Loucy (cell line): Measurements from ENCODE around the gene ATF7IP.

Experiments
- H2AFZ ChIP-seq: fragments of 200-600 bp; sonication (generic); 2 replicates; pipeline ENCODE4 v1.6.0; 2016; ENCODE audit warnings: antibody characterized with exemption, mild to moderate bottlenecking, low read length, moderate library complexity
- H3F3A ChIP-seq: fragments of 200-600 bp; 2 replicates; pipeline ENCODE4 v1.6.0; 2016; ENCODE audit warnings: antibody characterized with exemption, low read depth, mild to moderate bottlenecking
- H3K27me3 ChIP-seq: fragments of 200-600 bp; sonication (generic); 2 replicates; pipeline ENCODE4 v1.6.1; 2014; ENCODE audit warnings: low read length, mild to moderate bottlenecking; ENCODE audit not compliant: insufficient read depth, poor library complexity, severe bottlenecking
- H3K36me3 ChIP-seq: fragments of 200-600 bp; sonication (generic); 2 replicates; pipeline ENCODE4 v1.6.1; 2016; ENCODE audit warnings: low read length; ENCODE audit not compliant: insufficient read depth
- H3K4me1 ChIP-seq: fragments of 200-600 bp; sonication (generic); 2 replicates; pipeline ENCODE4 v1.5.1; 2014; ENCODE audit warnings: low read length, mild to moderate bottlenecking; ENCODE audit not compliant: insufficient read depth, poor library complexity, severe bottlenecking
- H3K4me2 ChIP-seq: fragments of 200-600 bp; sonication (generic); 2 replicates; pipeline ENCODE4 v1.6.0; 2014; ENCODE audit warnings: antibody characterized with exemption, low read length, low read depth, mild to moderate bottlenecking; ENCODE audit not compliant: poor library complexity, severe bottlenecking
- H3K4me3 ChIP-seq: fragments of 200-600 bp; sonication (generic); 2 replicates; pipeline ENCODE4 v1.5.1; 2014; ENCODE audit warnings: low read length, mild to moderate bottlenecking, mixed read lengths; ENCODE audit not compliant: poor library complexity, severe bottlenecking
- H3K79me2 ChIP-seq: fragments of 200-600 bp; sonication (generic); 2 replicates; pipeline ENCODE4 v1.6.1; 2014; ENCODE audit warnings: low read length; ENCODE audit not compliant: insufficient read depth
- H3K9ac ChIP-seq: fragments of 200-600 bp; sonication (generic); 2 replicates; pipeline ENCODE4 v1.6.0; 2014; ENCODE audit warnings: mild to moderate bottlenecking, low read depth, low read length, moderate library complexity; ENCODE audit not compliant: poor library complexity, severe bottlenecking
- H3K9me2 ChIP-seq: fragments of 200-600 bp; sonication (generic); replicated peaks from 2 replicates; pipeline ENCODE4 v1.6.1; 2016; ENCODE audit warnings: low read depth, low read length, mixed read lengths
- H3K9me3 ChIP-seq: fragments of 200-600 bp; sonication (generic); 2 replicates; pipeline ENCODE4 v1.6.1; 2014; ENCODE audit warnings: mild to moderate bottlenecking, antibody characterized with exemption, low read length, low read depth; ENCODE audit not compliant: insufficient read depth
- H4K20me1 ChIP-seq: fragments of 200-600 bp; sonication (generic); 2 replicates; pipeline ENCODE4 v1.6.0; 2014; ENCODE audit warnings: antibody characterized with exemption, low read length, mild to moderate bottlenecking; ENCODE audit not compliant: insufficient read depth, poor library complexity, severe bottlenecking
- EZH2phosphoT487 ChIP-seq: fragments of 200-600 bp; IDR thresholded peaks from 2 replicates; pipeline ENCODE4 v1.6.1; 2018; ENCODE audit warnings: antibody characterized with exemption, mild to moderate bottlenecking, moderate library complexity, borderline replicate concordance
- TF ChIP-seq, protein P1 (sequence below): fragments of 200-600 bp; sonication (generic); conservative IDR thresholded peaks from 2 replicates; pipeline ENCODE4 v1.5.1; 2014; ENCODE audit warnings: mild to moderate bottlenecking, antibody characterized with exemption, low read length

The ATF7IP gene

DNA sequence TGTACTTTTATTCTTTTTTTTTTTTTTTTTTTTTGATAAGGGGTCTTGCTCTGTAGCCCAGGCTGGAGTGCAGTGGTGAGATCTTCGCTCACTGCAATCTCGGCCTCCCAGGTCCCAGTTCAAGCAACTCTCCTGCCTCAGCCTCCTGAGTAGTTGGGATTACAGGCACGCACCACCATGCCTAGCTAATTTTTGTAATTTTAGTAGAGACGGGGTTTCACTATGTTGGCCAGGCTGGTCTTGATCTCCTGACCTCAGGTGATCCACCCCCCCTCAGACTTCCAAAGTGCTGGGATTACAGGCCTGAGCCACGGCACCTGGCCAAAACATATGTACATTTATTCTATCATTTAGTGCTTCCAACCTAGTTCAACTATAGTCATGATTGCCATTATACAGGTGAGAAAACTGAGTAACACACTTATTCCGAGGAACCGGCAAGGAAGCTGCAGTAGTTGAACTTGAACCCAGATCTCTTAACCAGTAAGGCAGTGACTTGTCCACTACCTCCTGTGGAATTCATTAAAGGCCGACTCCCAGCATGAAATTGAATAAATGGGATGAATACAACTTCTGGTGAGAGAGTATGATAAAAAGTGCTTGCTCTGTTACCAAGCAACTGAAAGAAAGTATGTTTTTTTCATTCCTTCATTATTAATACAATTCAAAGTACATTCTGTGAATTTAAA, 755 bp upstream of the ATF7IP start:
- H3K27me3 ChIP-seq = no peaks in the 10 kb centered on the region
- peak overlapping the region; percentile 78 for H3K4me2 ChIP-seq
- no peak for TF ChIP-seq EZH2phosphoT487
- TF ChIP-seq, protein P1, sequence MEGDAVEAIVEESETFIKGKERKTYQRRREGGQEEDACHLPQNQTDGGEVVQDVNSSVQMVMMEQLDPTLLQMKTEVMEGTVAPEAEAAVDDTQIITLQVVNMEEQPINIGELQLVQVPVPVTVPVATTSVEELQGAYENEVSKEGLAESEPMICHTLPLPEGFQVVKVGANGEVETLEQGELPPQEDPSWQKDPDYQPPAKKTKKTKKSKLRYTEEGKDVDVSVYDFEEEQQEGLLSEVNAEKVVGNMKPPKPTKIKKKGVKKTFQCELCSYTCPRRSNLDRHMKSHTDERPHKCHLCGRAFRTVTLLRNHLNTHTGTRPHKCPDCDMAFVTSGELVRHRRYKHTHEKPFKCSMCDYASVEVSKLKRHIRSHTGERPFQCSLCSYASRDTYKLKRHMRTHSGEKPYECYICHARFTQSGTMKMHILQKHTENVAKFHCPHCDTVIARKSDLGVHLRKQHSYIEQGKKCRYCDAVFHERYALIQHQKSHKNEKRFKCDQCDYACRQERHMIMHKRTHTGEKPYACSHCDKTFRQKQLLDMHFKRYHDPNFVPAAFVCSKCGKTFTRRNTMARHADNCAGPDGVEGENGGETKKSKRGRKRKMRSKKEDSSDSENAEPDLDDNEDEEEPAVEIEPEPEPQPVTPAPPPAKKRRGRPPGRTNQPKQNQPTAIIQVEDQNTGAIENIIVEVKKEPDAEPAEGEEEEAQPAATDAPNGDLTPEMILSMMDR = no peak
- peak overlapping the region; percentile 47; the same call in 1 of the 2 replicates for H2AFZ ChIP-seq
- peak overlapping the region; percentile 79 for H3K9ac ChIP-seq
- H4K20me1 ChIP-seq = peaks cover 20% of the 10 kb centered on the region
- H3F3A ChIP-seq = peaks cover 9% of the 10 kb centered on the region; the same call in 1 of the 2 replicates
- peak overlapping the region; percentile 80 for H3K4me3 ChIP-seq
- no peaks in the 10 kb centered on the region for H3K9me2 ChIP-seq
- peaks cover 29% of the 10 kb centered on the region for H3K4me1 ChIP-seq
- H3K36me3 ChIP-seq = no peaks in the 10 kb centered on the region
- H3K9me3 ChIP-seq = no peaks in the 10 kb centered on the region
- H3K79me2 ChIP-seq = peaks cover 37% of the 10 kb centered on the region

DNA sequence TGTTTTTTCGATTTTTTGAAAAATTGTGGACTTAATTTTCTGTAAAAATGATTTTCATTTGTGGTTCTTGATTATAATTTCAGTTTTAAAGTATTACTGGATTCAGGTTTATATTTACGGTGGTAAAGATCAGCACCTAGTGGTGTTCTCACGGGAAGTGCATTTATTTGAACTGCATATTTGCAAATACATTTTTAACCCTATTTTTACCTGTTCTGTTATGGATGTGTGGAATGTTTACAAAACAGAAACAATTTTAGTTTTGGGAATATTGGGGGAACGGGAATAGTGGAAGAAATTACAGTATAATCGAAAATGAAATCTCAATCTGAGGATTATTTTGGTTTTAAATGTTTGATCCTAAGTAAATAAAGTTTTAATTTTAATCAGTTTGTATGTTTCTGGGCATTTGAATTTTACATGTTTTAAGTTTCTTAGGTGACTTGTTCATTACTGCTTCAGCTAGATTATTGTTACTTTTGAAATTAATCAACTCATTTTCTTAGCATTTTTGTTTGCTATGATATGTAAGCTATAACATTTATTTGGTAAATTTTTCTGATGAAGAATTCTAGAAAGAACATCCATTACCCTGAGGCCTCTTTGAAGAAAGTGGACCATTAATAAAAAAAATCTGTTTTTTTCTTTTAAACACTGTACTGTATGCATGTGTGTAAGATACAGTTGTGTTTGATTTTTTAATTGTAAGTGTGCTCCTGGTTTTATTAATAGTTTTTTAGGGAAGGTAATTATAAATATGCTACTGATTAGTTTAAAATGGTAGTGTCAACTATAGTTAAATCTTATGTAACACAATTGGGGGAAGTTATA, 942 bp downstream of the ATF7IP start:
- H3K27me3 ChIP-seq = no peaks in the 10 kb centered on the region
- H3K9me3 ChIP-seq = no peaks in the 10 kb centered on the region
- H3K36me3 ChIP-seq = no peaks in the 10 kb centered on the region
- H3F3A ChIP-seq = peaks cover 9% of the 10 kb centered on the region; the same call in 1 of the 2 replicates
- peaks cover 54% of the 10 kb centered on the region for H3K79me2 ChIP-seq
- peak overlapping the region; percentile 73 for H2AFZ ChIP-seq
- H3K4me1 ChIP-seq = peaks cover 38% of the 10 kb centered on the region
- peaks cover 23% of the 10 kb centered on the region for H4K20me1 ChIP-seq
- no peaks in the 10 kb centered on the region for H3K9me2 ChIP-seq
- peak overlapping the region; percentile 79 for H3K9ac ChIP-seq
- TF ChIP-seq, protein P1 = peak; percentile 50
- no peak for TF ChIP-seq EZH2phosphoT487
- peak overlapping the region; percentile 78 for H3K4me2 ChIP-seq
- H3K4me3 ChIP-seq = peak overlapping the region; percentile 80

DNA sequence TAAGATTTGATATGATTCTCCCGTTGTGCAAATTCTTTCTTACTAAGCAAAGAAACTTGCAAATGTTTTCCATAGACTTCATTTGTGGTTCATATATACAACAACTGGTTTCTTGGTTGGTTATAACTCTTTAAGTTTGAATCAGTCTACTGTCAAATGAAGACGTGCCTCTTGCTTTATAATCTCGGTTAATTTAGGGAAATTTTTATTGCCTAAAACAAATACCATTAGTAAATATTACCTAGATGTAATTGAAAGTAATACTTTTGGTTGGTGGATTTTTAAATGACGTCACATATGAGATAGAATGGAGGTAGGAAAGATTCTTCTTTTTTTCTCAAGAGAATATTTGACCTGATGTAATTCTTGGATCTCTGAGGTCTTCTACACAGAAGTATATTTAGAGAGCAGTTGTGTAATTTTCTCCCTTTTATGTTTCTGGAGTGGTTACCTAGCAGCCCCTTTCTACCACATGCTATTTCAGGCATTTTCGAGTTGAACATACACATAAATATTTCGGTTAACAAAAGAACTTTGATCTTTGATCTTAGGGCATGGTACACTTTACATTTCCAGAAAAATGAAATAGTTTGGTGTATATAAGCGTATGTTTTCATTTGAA, 1.7 kb downstream of the ATF7IP start:
- Histone ChIP-seq H3K9me2 (no peaks in the 10 kb centered on the region), H2AFZ (no peak overlapping the region), H3K4me3 (peak overlapping the region; percentile 80), H3K9ac (peak overlapping the region; percentile 79), H3K9me3 (no peaks in the 10 kb centered on the region), H3K79me2 (peaks cover 61% of the 10 kb centered on the region), H3F3A (peaks cover 9% of the 10 kb centered on the region; the same call in 1 of the 2 replicates), H3K36me3 (no peaks in the 10 kb centered on the region), H3K4me2 (peak overlapping the region; percentile 78), H3K27me3 (no peaks in the 10 kb centered on the region), H4K20me1 (peaks cover 29% of the 10 kb centered on the region), H3K4me1 (peaks cover 45% of the 10 kb centered on the region)
- no peak for TF ChIP-seq EZH2phosphoT487
- TF ChIP-seq, protein P1 = no peak
